HG02885 (cell line): ENCODE measurements around the gene TENM4.
"Not testable (repeated sequence)": the region's sequence is repeated elsewhere in the genome, so short reads cannot be mapped to it uniquely, and the experiment has no call there.

Experiments
- ATAC-seq: cut with Tn5 transposase; IDR thresholded peaks from one replicate; pipeline ENCODE4 v1.9.1; 2021; ENCODE audit warnings: mild to moderate bottlenecking; ENCODE audit not compliant: unreplicated experiment, poor library complexity

The TENM4 gene

DNA sequence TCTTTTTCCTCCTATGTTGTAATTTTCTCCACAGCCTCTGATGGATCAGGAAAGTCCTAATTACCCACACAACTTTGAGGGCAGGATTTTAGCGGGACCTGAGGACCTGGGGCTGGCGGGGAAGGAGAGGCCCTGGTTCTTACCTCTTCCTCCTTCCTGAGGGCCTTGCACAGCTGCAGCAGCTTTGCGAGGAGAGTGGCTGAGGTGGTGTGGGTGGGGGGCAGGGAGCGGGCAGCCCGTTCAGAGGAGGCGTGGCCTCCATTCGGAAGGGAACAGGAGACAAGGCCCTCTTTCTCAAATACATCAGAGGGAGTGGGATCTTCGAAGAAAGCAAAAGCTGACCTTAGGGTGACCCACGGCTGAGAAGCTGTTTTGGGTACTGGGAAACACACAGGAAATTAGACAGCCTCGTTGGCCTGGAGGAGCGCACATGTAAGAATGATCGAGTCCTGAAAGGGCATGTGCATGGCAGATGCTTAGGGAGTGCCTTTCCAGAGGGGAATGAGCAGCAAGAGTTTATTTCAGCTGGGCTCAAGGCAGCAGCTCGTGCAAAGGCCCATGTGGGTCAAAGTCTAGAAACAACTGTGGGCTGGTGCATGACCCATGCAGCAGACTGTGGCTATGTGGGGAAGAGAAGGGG lies 789.6 kb downstream of the TENM4 start:
- ATAC-seq, result no peak

DNA sequence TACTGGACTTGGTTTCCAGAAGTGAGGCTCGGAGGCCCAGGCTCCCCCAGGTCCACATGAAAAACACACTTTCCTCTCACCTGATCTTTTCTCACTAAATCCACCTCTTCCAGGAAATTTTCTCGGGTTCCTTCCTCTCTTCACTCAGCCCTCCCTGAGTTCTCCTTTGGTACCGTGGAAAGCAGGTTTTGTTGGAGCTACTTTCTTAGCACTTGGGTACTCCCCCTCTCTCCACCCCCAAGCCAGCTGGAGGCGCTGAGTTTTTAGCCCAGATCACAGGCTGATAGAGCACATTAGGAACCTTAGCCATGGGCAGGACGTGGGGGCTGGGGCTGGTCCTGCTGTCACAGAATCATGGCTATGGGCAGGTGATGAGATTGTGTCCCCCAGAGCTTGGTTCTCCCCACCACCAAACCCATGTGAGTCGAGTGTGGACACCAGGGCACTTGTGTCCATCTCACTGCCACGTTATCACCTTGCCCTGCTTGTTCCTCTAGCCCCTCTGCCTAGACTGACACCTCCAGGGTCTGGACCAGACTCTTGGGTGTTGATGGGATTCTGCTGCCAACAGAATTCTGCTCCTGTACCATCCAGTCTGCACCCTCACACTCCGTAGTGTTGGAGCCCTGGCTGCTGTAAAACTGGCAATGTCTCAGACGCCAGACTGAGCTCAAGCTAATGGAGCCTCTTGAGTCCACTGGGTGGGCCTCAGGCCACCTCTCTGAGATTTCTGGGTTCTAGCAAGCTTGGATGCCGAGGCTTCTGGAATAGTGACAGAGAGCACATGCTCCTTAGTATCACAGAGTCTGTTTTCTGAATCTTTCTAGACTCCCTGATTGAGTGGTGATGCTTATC lies 791.2 kb downstream of the TENM4 start:
- ATAC-seq, result no peak

DNA sequence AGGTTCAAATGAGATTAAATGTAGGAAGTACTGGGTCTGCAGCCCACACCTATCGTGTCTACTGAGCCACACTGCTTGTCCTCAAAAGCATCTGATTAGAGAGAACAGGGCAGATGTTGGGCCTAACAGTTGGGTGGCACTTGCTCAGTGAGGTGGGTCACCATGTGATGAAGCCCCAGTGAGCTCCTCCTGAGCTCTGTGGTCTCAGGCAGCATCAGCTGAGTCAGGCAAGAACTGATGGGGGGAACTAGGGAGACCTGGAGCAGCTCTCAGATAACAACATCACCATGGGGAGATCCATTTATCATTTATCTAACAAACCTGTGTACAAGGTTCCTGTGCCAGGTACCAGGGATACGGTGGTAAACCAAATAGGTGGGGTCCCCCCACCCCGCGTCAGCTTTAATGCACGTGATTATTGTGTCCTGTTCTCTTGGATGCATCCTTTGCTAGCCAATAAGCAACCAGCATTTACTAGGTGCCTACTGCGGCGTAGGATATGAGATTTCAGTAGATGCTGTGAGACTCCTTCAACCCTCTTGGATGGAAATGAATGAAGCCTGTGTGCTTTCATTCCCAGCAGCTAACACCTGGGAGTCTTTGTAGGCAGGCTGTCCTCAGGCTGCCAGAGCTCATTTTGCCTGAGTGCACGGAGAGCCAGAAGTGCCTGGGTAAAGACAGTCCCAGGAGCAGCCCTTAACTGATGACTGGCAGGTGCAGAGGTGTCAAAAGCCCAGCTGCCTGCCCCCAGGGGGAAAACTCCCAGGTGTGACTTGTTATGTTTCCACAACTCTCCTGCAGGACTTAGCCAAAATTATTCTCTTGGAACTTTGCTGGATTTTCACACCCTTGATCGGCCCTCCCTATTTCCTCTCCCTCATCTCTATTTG lies 792.6 kb downstream of the TENM4 start:
- ATAC-seq, result no peak

- no peak for ATAC-seq
These were observed 793.4 kb downstream of the TENM4 start for GRCh38 chr11:78647266-78647915.

- ATAC-seq, result no peak
These were observed 794.2 kb downstream of the TENM4 start for GRCh38 chr11:78646564-78647185.

- ATAC-seq, result peak; percentile 87
These were observed 795.3 kb downstream of the TENM4 start for GRCh38 chr11:78645226-78646202.

DNA sequence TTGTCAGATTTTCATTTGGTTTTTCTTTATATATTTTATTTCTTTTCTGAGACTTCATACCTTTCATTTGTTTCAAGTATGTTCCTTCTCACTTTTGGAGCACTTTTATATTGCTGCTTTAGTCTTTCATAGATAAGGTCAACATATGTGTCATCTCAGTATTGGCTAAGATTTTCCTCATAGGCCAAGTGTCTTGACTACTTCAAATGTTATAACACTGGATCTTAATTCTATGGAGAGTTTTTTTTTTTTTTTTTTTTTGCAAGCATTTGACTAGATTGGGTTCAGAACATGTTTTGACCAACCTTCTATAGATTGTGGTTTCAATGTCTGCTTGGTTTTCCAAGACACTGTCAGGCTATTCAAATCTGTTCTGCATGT lies 797.2 kb downstream of the TENM4 start:
- no peak for ATAC-seq

- no peak for ATAC-seq
These were observed 797.7 kb downstream of the TENM4 start for GRCh38 chr11:78642979-78643675.

DNA sequence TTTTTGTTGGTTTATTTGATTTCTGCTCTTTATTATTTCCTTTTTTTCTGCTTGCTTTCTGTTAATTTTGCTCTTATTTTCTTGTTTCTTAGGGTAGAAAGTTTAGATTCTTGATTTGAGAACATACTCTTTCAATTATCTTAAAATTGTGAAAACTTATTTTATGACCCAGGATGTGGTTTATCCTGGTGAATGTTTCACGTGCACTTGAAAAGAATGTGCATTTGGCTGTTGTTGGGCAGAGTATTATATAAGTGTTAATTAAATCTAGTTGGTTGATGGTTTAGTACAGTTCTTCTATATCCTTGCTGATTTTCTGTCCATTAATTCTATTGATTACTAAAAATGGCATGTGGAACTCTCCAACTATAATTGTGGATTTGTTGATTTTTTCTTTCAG lies 799.3 kb downstream of the TENM4 start:
- no peak for ATAC-seq

GRCh38 chr11:78638704-78639380 lies 802.0 kb downstream of the TENM4 start:
- no peak for ATAC-seq

DNA sequence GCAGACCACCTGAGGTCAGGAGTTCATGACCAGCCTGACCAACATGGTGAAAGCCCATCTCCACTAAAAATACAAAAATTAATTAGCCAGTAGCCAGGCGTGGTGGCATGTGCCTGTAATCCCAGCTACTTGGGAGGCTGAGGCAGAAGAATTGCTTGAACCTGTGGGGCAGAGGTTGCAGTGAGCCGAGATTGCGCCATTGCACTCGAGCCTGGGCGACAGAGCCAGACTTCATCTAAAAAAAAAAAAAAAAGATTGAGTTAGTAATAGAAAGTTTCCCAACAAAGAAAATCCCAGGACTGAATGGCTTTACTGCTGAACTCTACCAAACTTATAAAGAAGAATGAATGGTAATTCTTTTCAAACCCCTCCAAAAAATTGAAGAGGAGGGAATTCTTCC lies 803.3 kb downstream of the TENM4 start:
- ATAC-seq, result not testable (repeated sequence)

DNA sequence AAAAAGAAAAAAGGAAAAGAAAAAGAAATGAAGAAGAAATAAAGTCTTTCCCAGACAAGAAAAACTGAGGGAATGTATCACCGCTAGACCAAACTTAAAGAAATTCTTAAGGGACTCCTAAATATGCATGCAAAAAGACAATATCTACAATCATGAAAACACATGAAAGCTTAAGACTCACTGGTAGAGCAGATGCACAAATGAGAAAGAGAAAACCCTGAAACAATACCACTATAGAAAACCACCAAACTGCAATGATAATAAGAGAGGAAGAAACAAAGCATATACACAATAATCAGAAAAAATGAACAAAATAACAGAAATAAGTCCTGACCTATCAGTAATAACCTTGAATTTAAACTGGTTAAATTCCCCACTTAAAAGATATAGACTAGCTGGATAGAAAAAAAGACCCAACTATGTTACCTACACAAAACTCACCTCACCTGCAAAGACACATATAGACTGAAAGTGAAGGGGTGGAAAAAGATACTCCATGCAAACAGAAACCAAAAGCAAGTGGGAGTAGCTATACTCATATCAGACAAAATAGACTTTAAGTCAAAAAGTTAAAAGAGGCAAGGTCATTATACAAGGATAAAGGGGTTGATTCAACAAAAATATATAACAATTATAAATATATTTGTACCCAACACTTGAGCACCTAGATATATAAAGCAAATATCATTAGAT lies 804.9 kb downstream of the TENM4 start:
- ATAC-seq, result peak; percentile 76

- ATAC-seq, result no peak
These were observed 807.1 kb downstream of the TENM4 start for GRCh38 chr11:78633516-78634310.

GRCh38 chr11:78630561-78631303 lies 810.1 kb downstream of the TENM4 start:
- no peak for ATAC-seq

- ATAC-seq, result no peak
These were observed 810.7 kb downstream of the TENM4 start for GRCh38 chr11:78630155-78630554.

- no peak for ATAC-seq
These were observed 818.2 kb downstream of the TENM4 start for GRCh38 chr11:78622666-78623065.
